NCI-H1092 (cell line): ENCODE data around the gene MCAT.

Experiments used
- DNase-seq: peaks from one replicate; lab custom pipeline; 2025; lab: John Stamatoyannopoulos, UW

The MCAT gene

GRCh38 chr22:43094085-43094484 is 49.1 kb downstream of the MCAT start:
- DNase-seq: no peak

DNA sequence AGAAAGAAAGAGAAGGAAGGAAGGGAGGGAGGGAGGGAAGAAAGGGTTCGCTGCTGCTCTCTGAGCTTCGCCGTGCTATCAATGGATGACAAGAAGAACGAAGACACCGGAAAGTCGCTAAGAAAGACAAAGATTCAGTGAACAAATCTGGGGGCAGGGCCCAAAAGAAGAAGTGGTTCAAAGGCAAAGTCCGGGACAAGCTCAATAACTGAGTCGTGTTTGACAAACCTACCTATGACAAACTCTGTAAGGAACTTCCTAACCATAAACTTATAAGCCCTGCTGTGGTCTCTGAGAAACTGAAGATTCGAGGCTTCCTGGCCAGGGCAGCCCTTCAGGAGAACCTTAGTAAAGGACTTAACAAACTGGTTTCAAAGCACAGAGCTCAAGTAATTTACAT is 51.1 kb downstream of the MCAT start:
- DNase-seq: no peak

GRCh38 chr22:43090130-43090789 is 52.9 kb downstream of the MCAT start:
- no peak for DNase-seq

- peak; percentile 8 for DNase-seq
Measured at GRCh38 chr22:43088984-43089717, 54.0 kb downstream of the MCAT start, which contains the start of gene TTLL1. TSS of gene TTLL1 (minus strand) at chr22:43089391. CDS start at chr22:43075586, 13,805 bp downstream.

DNA sequence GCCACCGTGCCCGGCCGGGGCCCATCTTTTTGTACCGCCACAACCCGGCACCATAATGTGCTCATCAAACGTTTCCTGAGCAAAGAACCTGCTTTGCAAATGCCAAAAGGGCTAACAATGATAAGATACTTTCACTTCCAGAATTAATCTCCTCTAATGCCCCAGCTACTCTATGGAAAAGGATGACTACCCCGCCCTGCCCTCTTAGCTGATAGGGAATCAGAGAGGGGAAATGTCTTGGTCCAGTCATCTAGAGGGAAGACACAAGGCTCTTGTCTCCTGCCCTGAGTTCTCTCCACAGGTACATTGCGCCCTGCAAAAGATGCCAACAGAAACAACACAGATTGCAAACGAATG is 54.6 kb downstream of the MCAT start:
- DNase-seq: no peak

DNA sequence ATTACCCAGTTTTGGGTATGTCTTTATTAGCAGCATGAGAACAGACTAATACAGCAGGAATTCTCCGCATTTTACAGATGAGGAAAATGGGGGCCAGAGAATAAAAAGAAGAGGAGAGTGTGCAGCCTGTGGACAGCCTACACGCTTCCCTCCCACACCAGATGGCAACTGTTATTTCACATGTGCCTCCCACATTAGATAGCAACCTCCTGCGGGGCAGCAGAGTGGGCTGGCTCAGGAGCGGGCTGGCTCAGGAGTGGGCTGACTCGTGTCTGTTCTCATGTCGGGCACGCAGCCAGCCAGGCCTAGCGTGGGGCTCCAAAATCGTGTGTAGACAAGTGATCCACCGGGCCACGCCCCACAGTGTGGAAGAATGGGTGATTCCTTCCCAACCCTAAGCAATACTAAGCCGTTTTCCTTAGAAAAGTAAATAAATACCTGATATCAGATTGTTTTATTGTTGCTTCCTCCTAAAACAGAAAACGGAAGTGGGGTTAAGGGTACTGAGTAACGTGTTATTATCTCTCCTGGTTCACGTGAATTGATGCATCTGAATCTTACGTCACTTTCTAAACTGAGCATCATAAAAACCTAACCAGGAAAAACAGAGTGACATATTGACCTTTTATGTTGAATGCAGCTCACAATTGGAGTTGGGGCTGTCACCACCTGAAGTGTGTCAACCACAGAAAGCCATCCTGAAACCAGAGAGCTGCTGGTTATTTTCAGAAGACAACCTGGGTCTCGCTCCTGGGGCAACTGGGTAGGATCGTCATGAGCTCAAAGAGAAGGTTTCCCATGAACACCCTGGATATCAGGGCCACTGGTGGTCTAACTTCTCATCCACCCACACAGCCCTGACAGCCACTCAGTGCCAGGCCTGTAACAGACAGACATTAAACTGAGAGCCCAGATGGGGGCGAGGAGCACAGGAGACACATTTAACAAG is 57.3 kb downstream of the MCAT start:
- DNase-seq: no peak
